Small intestine (tissue), 7 donors: ENCODE results near the gene C17orf113. TPM values are rescaled to one million over a fixed set of nuclear protein-coding genes. Genes with fewer than 3 reads are reported as not detected.
A peak's percentile ranks its signal among the peaks of the same experiment; 100 is the strongest.

Experiments
- DNase-seq, 2 donors: peaks; one replicate each; pipeline versions ENCODE4 v3.0.0 to v3.0.0-alpha.2; 2013
- FAIRE-seq: peaks from 2 replicates; lab custom pipeline; 2012; peaks lifted over from hg19 to GRCh38; lab: Jason Lieb, UNC
- H3K27ac ChIP-seq, 3 donors: one replicate each; pipeline ENCODE4 v1.5.1; 2013; ENCODE audit warnings: low read length in 2 of 3, mild to moderate bottlenecking in 2 of 3, control low read depth in 1 of 3, inconsistent platforms in 1 of 3, low read depth in 1 of 3, moderate library complexity in 1 of 3
- H3K27me3 ChIP-seq, 3 donors: one replicate each; pipeline ENCODE4 v1.6.1; 2013; ENCODE audit warnings: low read length in 3 of 3, inconsistent platforms in 1 of 3; ENCODE audit not compliant: control insufficient read depth in 3 of 3, insufficient read depth in 3 of 3
- H3K36me3 ChIP-seq, 3 donors: one replicate each; pipeline ENCODE4 v1.6.1; 2013; ENCODE audit warnings: low read length in 3 of 3, inconsistent platforms in 1 of 3, low read depth in 1 of 3, mild to moderate bottlenecking in 1 of 3, moderate library complexity in 1 of 3; ENCODE audit not compliant: control insufficient read depth in 3 of 3, insufficient read depth in 2 of 3
- H3K4me1 ChIP-seq, 3 donors: one replicate each; pipeline ENCODE4 v1.6.1; 2013; ENCODE audit warnings: low read length in 2 of 3, inconsistent platforms in 1 of 3, low read depth in 1 of 3, mild to moderate bottlenecking in 1 of 3, moderate library complexity in 1 of 3; ENCODE audit not compliant: control insufficient read depth in 3 of 3, insufficient read depth in 2 of 3
- H3K4me3 ChIP-seq, 3 donors: one replicate each; pipeline ENCODE4 v1.5.1; 2013; ENCODE audit warnings: low read length in 3 of 3, control low read depth in 1 of 3, inconsistent platforms in 1 of 3, low read depth in 1 of 3, mild to moderate bottlenecking in 1 of 3, moderate library complexity in 1 of 3
- H3K9me3 ChIP-seq, 2 donors: one replicate each; pipeline ENCODE4 v1.6.1; 2013; ENCODE audit warnings: low read depth in 1 of 2, low read length in 1 of 2; ENCODE audit not compliant: control insufficient read depth in 2 of 2, insufficient read depth in 1 of 2
- WGBS, 3 donors: extraction: QIAGEN DNeasy Blood & Tissue Kit; methylation state at CpG; one replicate each; pipeline ENCODE4 v1.1.7; 2013; 5-methylcytosine and 5-hydroxymethylcytosine counted together
- polyA plus RNA-seq, 4 donors: library from polyadenylated mRNA; stranded (reverse) in 3 of 4; unstranded in 1 of 4; fragments of 200-250 nt in 3 of 4; fragments of 120-200 nt in 1 of 4; gene quantifications; one replicate each; pipeline versions ENCODE4 v1.2.1 to v1.2.3, GENCODE V29; 2013
- donor health status: healthy with polysubstance abuse.
- donor health status: control.
- donor health status: control.
- donor health status: Bipolar disorder and iron deficiency.
- donor health status: healthy.

The C17orf113 gene
- polyA plus RNA-seq, 4 donors = 0.22 to 3.4 (median 0.52) TPM

GRCh38 chr17:42077755-42078154, 27.4 kb upstream of the C17orf113 start:
- H3K27ac ChIP-seq = no peak overlapping the region
- peaks cover 0 to 18% (median 0%) of the 10 kb centered on the region in 3 donors for H3K27me3 ChIP-seq
- H3K9me3 ChIP-seq = no peaks in the 10 kb centered on the region
- H3K4me1 ChIP-seq = peaks cover 0 to 2% (median 0%) of the 10 kb centered on the region in 3 donors
- no peaks in the 10 kb centered on the region for H3K36me3 ChIP-seq
- FAIRE-seq (no peak), DNase-seq (no peak)
- 87 to 92% (median 91%) methylated on average over 5 of the region's 5 CpGs for WGBS, 3 donors
- no peak overlapping the region for H3K4me3 ChIP-seq

GRCh38 chr17:42076797-42077559, 26.6 kb upstream of the C17orf113 start:
- no peaks in the 10 kb centered on the region for H3K36me3 ChIP-seq
- H3K9me3 ChIP-seq = no peaks in the 10 kb centered on the region
- H3K4me1 ChIP-seq = peaks cover 0 to 5% (median 0%) of the 10 kb centered on the region in 3 donors
- no peak overlapping the region for H3K4me3 ChIP-seq
- H3K27me3 ChIP-seq = peaks cover under 1 to 23% (median 3%) of the 10 kb centered on the region in 3 donors
- no peak for FAIRE-seq
- H3K27ac ChIP-seq = no peak overlapping the region
- whole genome bisulfite sequencing, 3 donors = 64 to 81% (median 73%) methylated on average over 4 of the region's 4 CpGs
- DNase-seq = no peak

GRCh38 chr17:42075789-42076188, 25.4 kb upstream of the C17orf113 start:
- Histone ChIP-seq H3K9me3 (no peaks in the 10 kb centered on the region), H3K27me3 (peaks cover 3 to 35% (median 5%) of the 10 kb centered on the region in 3 donors), H3K27ac (no peak overlapping the region), H3K4me1 (peaks cover 0 to 5% (median 0%) of the 10 kb centered on the region in 3 donors), H3K36me3 (no peaks in the 10 kb centered on the region), H3K4me3 (no peak overlapping the region)
- DNase-seq = no peak
- FAIRE-seq = no peak
- WGBS, 3 donors = 76 to 82% (median 80%) methylated on average over 6 of the region's 6 CpGs

- no peak for FAIRE-seq
- H3K4me3 ChIP-seq = peak overlapping the region in 1 of 3 donors; percentile 27
These were observed 22.2 kb upstream of the C17orf113 start for GRCh38 chr17:42072323-42073187.

GRCh38 chr17:42071810-42072209, 21.4 kb upstream of the C17orf113 start:
- Histone ChIP-seq H3K4me1 (peaks cover 0 to 16% (median 0%) of the 10 kb centered on the region in 3 donors), H3K27ac (no peak overlapping the region), H3K27me3 (peaks cover 3 to 35% (median 5%) of the 10 kb centered on the region in 3 donors), H3K9me3 (no peaks in the 10 kb centered on the region), H3K36me3 (no peaks in the 10 kb centered on the region), H3K4me3 (no peak overlapping the region)
- no peak for DNase-seq
- FAIRE-seq = no peak
- 22 to 28% (median 24%) methylated on average over 3 of the region's 3 CpGs for WGBS, 3 donors

More at GRCh38 chr17:42072323-42073187, 22.2 kb upstream of the C17orf113 start:
- H3K4me1 ChIP-seq = peaks cover 0 to 13% (median 0%) of the 10 kb centered on the region in 3 donors
- H3K27ac ChIP-seq = no peak overlapping the region
- H3K27me3 ChIP-seq = peaks cover 3 to 35% (median 5%) of the 10 kb centered on the region in 3 donors
- no peaks in the 10 kb centered on the region for H3K9me3 ChIP-seq
- DNase-seq = peak in 1 of 2 donors; percentile 38
- no peaks in the 10 kb centered on the region for H3K36me3 ChIP-seq
- WGBS, 3 donors = 9 to 15% (median 14%) methylated on average over 41 to 67 of the region's 67 CpGs

- Histone ChIP-seq H3K4me3 (no peak overlapping the region), H3K27ac (no peak overlapping the region), H3K36me3 (no peaks in the 10 kb centered on the region), H3K27me3 (peaks cover 3 to 34% (median 5%) of the 10 kb centered on the region in 3 donors), H3K9me3 (no peaks in the 10 kb centered on the region), H3K4me1 (peaks cover 0 to 16% (median 0%) of the 10 kb centered on the region in 3 donors)
- FAIRE-seq = no peak
- DNase-seq = no peak
- WGBS, 3 donors = 82 to 92% (median 87%) methylated on average over 3 of the region's 3 CpGs
These were observed 18.6 kb upstream of the C17orf113 start for GRCh38 chr17:42068979-42069378.

GRCh38 chr17:42067371-42068091, 17.1 kb upstream of the C17orf113 start:
- 5 to 28% (median 6%) methylated on average over 12 of the region's 12 CpGs for WGBS, 3 donors
- H3K4me1 ChIP-seq = peaks cover 0 to 12% (median 0%) of the 10 kb centered on the region in 3 donors
- H3K27me3 ChIP-seq = peaks cover 2 to 27% (median 5%) of the 10 kb centered on the region in 3 donors
- H3K36me3 ChIP-seq = no peaks in the 10 kb centered on the region
- H3K9me3 ChIP-seq = no peaks in the 10 kb centered on the region
- H3K27ac ChIP-seq = no peak overlapping the region
- DNase-seq (peak; percentile 58 to 79), FAIRE-seq (no peak)
- no peak overlapping the region for H3K4me3 ChIP-seq
